Liver (tissue), 9 donors: ENCODE results near the gene PDP2. TPM values are rescaled to one million over a fixed set of nuclear protein-coding genes. Genes with fewer than 3 reads are reported as not detected.

Experiments
- DNase-seq: peaks from one replicate; pipeline ENCODE4 v3.0.0-alpha.2; 2017; ENCODE audit warnings: low spot score
- H3K27ac ChIP-seq, 2 donors: one replicate each; pipeline ENCODE4 v1.7.0; 2013; ENCODE audit warnings: inconsistent platforms in 2 of 2, low read length in 2 of 2, control low read depth in 1 of 2, low read depth in 1 of 2, mild to moderate bottlenecking in 1 of 2
- H3K27me3 ChIP-seq, 4 donors: one replicate each; pipeline versions ENCODE4 v1.6.1 to v1.7.0; 2013; ENCODE audit warnings: low read length in 3 of 4, inconsistent platforms in 1 of 4, mild to moderate bottlenecking in 1 of 4, moderate library complexity in 1 of 4; ENCODE audit not compliant: control insufficient read depth in 4 of 4, insufficient read depth in 4 of 4
- H3K36me3 ChIP-seq, 4 donors: one replicate each; pipeline versions ENCODE4 v1.6.1 to v1.7.0; 2013; ENCODE audit warnings: low read length in 3 of 4, mild to moderate bottlenecking in 3 of 4, low read depth in 1 of 4, moderate library complexity in 1 of 4; ENCODE audit not compliant: control insufficient read depth in 4 of 4, insufficient read depth in 3 of 4
- H3K4me1 ChIP-seq, 4 donors: one replicate each; pipeline versions ENCODE4 v1.6.1 to v1.7.0; 2013; ENCODE audit warnings: low read length in 3 of 4, mild to moderate bottlenecking in 3 of 4, moderate library complexity in 1 of 4; ENCODE audit not compliant: control insufficient read depth in 4 of 4, insufficient read depth in 4 of 4
- H3K4me3 ChIP-seq, 3 donors: one replicate each; pipeline versions ENCODE4 v1.6.1 to v1.7.0; 2013; ENCODE audit warnings: low read length in 3 of 3, control low read depth in 1 of 3, low read depth in 1 of 3, mild to moderate bottlenecking in 1 of 3
- H3K9ac ChIP-seq, 2 donors: one replicate each; pipeline ENCODE4 v1.7.0; 2013; ENCODE audit warnings: low read length in 2 of 2, mild to moderate bottlenecking in 2 of 2, moderate library complexity in 2 of 2, control low read depth in 1 of 2, low read depth in 1 of 2
- H3K9me3 ChIP-seq, 4 donors: one replicate each; pipeline versions ENCODE4 v1.6.1 to v1.7.0; 2013; ENCODE audit warnings: low read length in 3 of 4; ENCODE audit not compliant: control insufficient read depth in 4 of 4
- ATF3 ChIP-seq: IDR thresholded peaks from 2 replicates; pipeline ENCODE4 v1.6.1; 2016; ENCODE audit warnings: antibody characterized with exemption
- CTCF ChIP-seq: fragments of 150-350 bp; IDR thresholded peaks from 2 replicates; pipeline ENCODE4 v1.5.1; 2017; ENCODE audit warnings: improper control_type of control experiment, low read depth, low read length; ENCODE audit not compliant: missing input control
- EGR1 ChIP-seq, 2 donors: IDR thresholded peaks; 2 replicates each; pipeline ENCODE4 v1.6.1; 2016 to 2018; ENCODE audit warnings: antibody characterized with exemption in 2 of 2, low read depth in 2 of 2
- FOXA1 ChIP-seq: IDR thresholded peaks from 2 replicates; pipeline ENCODE4 v1.6.1; 2016; ENCODE audit warnings: antibody characterized with exemption
- FOXA2 ChIP-seq: IDR thresholded peaks from 2 replicates; pipeline ENCODE4 v1.6.1; 2016; ENCODE audit warnings: antibody characterized with exemption
- GABPA ChIP-seq, 2 donors: IDR thresholded peaks in 1 of 2; conservative IDR thresholded peaks in 1 of 2; 2 replicates each; pipeline ENCODE4 v1.6.1; 2016; ENCODE audit warnings: antibody characterized with exemption in 2 of 2, mild to moderate bottlenecking in 1 of 2, moderate library complexity in 1 of 2
- HNF4A ChIP-seq, 2 donors: conservative IDR thresholded peaks; 2 replicates each; pipeline ENCODE4 v1.6.1; 2016; ENCODE audit warnings: antibody characterized with exemption in 2 of 2, mild to moderate bottlenecking in 2 of 2
- HNF4G ChIP-seq: IDR thresholded peaks from 2 replicates; pipeline ENCODE4 v1.6.1; 2016; ENCODE audit warnings: antibody characterized with exemption
- JUND ChIP-seq, 2 donors: IDR thresholded peaks; 2 replicates each; pipeline ENCODE4 v1.6.1; 2016; ENCODE audit warnings: antibody characterized with exemption in 2 of 2
- MAX ChIP-seq: IDR thresholded peaks from 2 replicates; pipeline ENCODE4 v1.6.1; 2016; ENCODE audit warnings: antibody characterized with exemption
- NR2F2 ChIP-seq: IDR thresholded peaks from 2 replicates; pipeline ENCODE4 v1.6.1; 2016; ENCODE audit warnings: antibody characterized with exemption
- RAD21 ChIP-seq, 2 donors: IDR thresholded peaks; 2 replicates each; pipeline ENCODE4 v1.6.1; 2016; ENCODE audit warnings: antibody characterized with exemption in 2 of 2, mild to moderate bottlenecking in 2 of 2
- REST ChIP-seq: IDR thresholded peaks from 2 replicates; pipeline ENCODE4 v1.6.1; 2016; ENCODE audit warnings: antibody characterized with exemption, mild to moderate bottlenecking
- RXRA ChIP-seq, 2 donors: IDR thresholded peaks; 2 replicates each; pipeline ENCODE4 v1.6.1; 2017 to 2018; ENCODE audit warnings: antibody characterized with exemption in 2 of 2, mild to moderate bottlenecking in 1 of 2
- SP1 ChIP-seq: IDR thresholded peaks from 2 replicates; pipeline ENCODE4 v1.6.1; 2018; ENCODE audit warnings: antibody characterized with exemption, mild to moderate bottlenecking
- TAF1 ChIP-seq: conservative IDR thresholded peaks from 2 replicates; pipeline ENCODE4 v1.6.1; 2016; ENCODE audit warnings: antibody characterized with exemption, mild to moderate bottlenecking
- YY1 ChIP-seq: IDR thresholded peaks from 2 replicates; pipeline ENCODE4 v1.6.1; 2016; ENCODE audit warnings: antibody characterized with exemption, mild to moderate bottlenecking
- ZBTB33 ChIP-seq: IDR thresholded peaks from 2 replicates; pipeline ENCODE4 v1.6.1; 2016; ENCODE audit warnings: antibody characterized with exemption
- WGBS: extraction: QIAGEN DNeasy Blood & Tissue Kit; methylation state at CpG from one replicate; pipeline ENCODE4 v1.1.7; 2013; 5-methylcytosine and 5-hydroxymethylcytosine counted together
- polyA plus RNA-seq, 2 donors: library from polyadenylated mRNA; stranded (reverse) in 1 of 2; unstranded in 1 of 2; fragments of 200-250 nt in 1 of 2; fragments of >200 nt in 1 of 2; fragmentation: Nextera tagmentation in 1 of 2; extraction: Ambion mirVana in 1 of 2; gene quantifications; one replicate each; pipeline versions ENCODE4 v1.2.1 to v1.2.3, GENCODE V29; 2013 to 2015
- total RNA-seq, 2 donors: library from RNA; depleted of rRNA; stranded (reverse); fragments of >200 nt; gene quantifications; one replicate each; pipeline ENCODE4 v1.2.3, GENCODE V29; 2014
- donor health status: healthy.
- donor health status: healthy.
- donor health status: healthy.
- donor health status: healthy.
- donor health status: healthy.

The PDP2 gene
- total and polyA plus RNA-seq, 4 donors = 2.3 to 9.4 (median 6.1) TPM

- DNase-seq = no peak
- TF ChIP-seq ATF3 = no peak
- no peak for TF ChIP-seq HNF4G
- TF ChIP-seq REST = no peak
- no peak for TF ChIP-seq GABPA (IDR thresholded peaks at IDR 0.05 in 1 of 2, conservative IDR thresholded peaks at IDR 0.05 in 1 of 2)
- no peak for TF ChIP-seq RXRA (IDR thresholded peaks at IDR 0.05)
- no peak for TF ChIP-seq MAX
- no peak for TF ChIP-seq YY1
- Histone ChIP-seq H3K9me3 (no peaks in the 10 kb centered on the region), H3K27ac (no peak overlapping the region), H3K27me3 (no peaks in the 10 kb centered on the region), H3K9ac (no peak overlapping the region), H3K4me1 (peaks cover 11 to 31% (median 23%) of the 10 kb centered on the region in 4 donors), H3K4me3 (no peak overlapping the region), H3K36me3 (no peaks in the 10 kb centered on the region)
- WGBS = 86% methylated on average over 5 of the region's 5 CpGs
Measured at GRCh38 chr16:66895689-66895979, 15.3 kb downstream of the PDP2 start.

GRCh38 chr16:66895999-66896398 is 15.7 kb downstream of the PDP2 start:
- H3K4me1 ChIP-seq = peaks cover 11 to 27% (median 22%) of the 10 kb centered on the region in 4 donors
- H3K9ac ChIP-seq = no peak overlapping the region
- DNase-seq = no peak
- TF ChIP-seq ATF3 (no peak), REST (no peak), JUND (IDR thresholded peaks at IDR 0.05) (no peak), SP1 (no peak), FOXA2 (no peak), FOXA1 (no peak), TAF1 (no peak), HNF4G (no peak), HNF4A (conservative IDR thresholded peaks at IDR 0.05) (no peak), RAD21 (IDR thresholded peaks at IDR 0.05) (no peak), GABPA (IDR thresholded peaks at IDR 0.05 in 1 of 2, conservative IDR thresholded peaks at IDR 0.05 in 1 of 2) (no peak), NR2F2 (no peak), ZBTB33 (no peak), CTCF (no peak), MAX (no peak), YY1 (no peak), EGR1 (IDR thresholded peaks at IDR 0.05; ENCODE audit: low read depth in 2 of 2) (no peak), RXRA (IDR thresholded peaks at IDR 0.05) (no peak)
- H3K27ac ChIP-seq = no peak overlapping the region
- no peaks in the 10 kb centered on the region for H3K9me3 ChIP-seq
- H3K4me3 ChIP-seq = no peak overlapping the region
- no peaks in the 10 kb centered on the region for H3K27me3 ChIP-seq
- WGBS = 98% methylated on average over 3 of the region's 3 CpGs
- H3K36me3 ChIP-seq = no peaks in the 10 kb centered on the region
